GM18511 (cell line): ENCODE measurements around the gene LRRK1.

Experiments
- ATAC-seq: cut with Tn5 transposase; IDR thresholded peaks from one replicate; pipeline ENCODE4 v1.9.1; 2021; ENCODE audit warnings: mild to moderate bottlenecking, moderate library complexity; ENCODE audit not compliant: unreplicated experiment

The LRRK1 gene

GRCh38 chr15:100931143-100931890 is 12.2 kb downstream of the LRRK1 start:
- peak; percentile 41 for ATAC-seq

- ATAC-seq: no peak
Observed at GRCh38 chr15:100932676-100933348, 13.7 kb downstream of the LRRK1 start.

- no peak for ATAC-seq
Observed at GRCh38 chr15:100934166-100934565, 15.0 kb downstream of the LRRK1 start.

- no peak for ATAC-seq
Observed at GRCh38 chr15:100934726-100935125, 15.6 kb downstream of the LRRK1 start.

- no peak for ATAC-seq
Observed at GRCh38 chr15:100937171-100937570, 18.0 kb downstream of the LRRK1 start.

GRCh38 chr15:100939791-100940190 is 20.6 kb downstream of the LRRK1 start:
- no peak for ATAC-seq

GRCh38 chr15:100940767-100941379 is 21.7 kb downstream of the LRRK1 start:
- ATAC-seq: peak; percentile 85

GRCh38 chr15:100941536-100941935 is 22.4 kb downstream of the LRRK1 start:
- peak; percentile 70 for ATAC-seq

- ATAC-seq: no peak
Observed at GRCh38 chr15:100942656-100943425, 23.7 kb downstream of the LRRK1 start.

- peak; percentile 33 for ATAC-seq
Observed at GRCh38 chr15:100944244-100944895, 25.2 kb downstream of the LRRK1 start.

GRCh38 chr15:100944986-100945385 is 25.8 kb downstream of the LRRK1 start:
- no peak for ATAC-seq

GRCh38 chr15:100947760-100948429 is 28.7 kb downstream of the LRRK1 start:
- ATAC-seq: peak; percentile 64

GRCh38 chr15:100948430-100948762 is 29.2 kb downstream of the LRRK1 start:
- ATAC-seq: no peak

- no peak for ATAC-seq
Observed at GRCh38 chr15:100949691-100950090, 30.5 kb downstream of the LRRK1 start.

GRCh38 chr15:100951965-100952364 is 32.8 kb downstream of the LRRK1 start:
- ATAC-seq: no peak

GRCh38 chr15:100952566-100952965 is 33.4 kb downstream of the LRRK1 start:
- no peak for ATAC-seq

- no peak for ATAC-seq
Observed at GRCh38 chr15:100958326-100959065, 39.3 kb downstream of the LRRK1 start.

GRCh38 chr15:100959066-100960050 is 40.2 kb downstream of the LRRK1 start:
- no peak for ATAC-seq
